MCF 10A (cell line): ENCODE data around the gene ULK4. TPM values are rescaled to one million over a fixed set of nuclear protein-coding genes. Genes with fewer than 3 reads are reported as not detected.
"Not testable (repeated sequence)": the region's sequence is repeated elsewhere in the genome, so short reads cannot be mapped to it uniquely, and the experiment has no call there.

Experiments
- BruUV-seq: library from RNA; stranded (reverse); fragments of 400-500 nt; replicated peaks from 2 replicates; lab custom pipeline; 2021; lab: Mats Ljungman, UMichigan
- CTCF ChIA-PET: fragments of 300-600 bp; sonication (Branson Sonifier 250); formaldehyde crosslinking; extraction: SDS; loops from one replicate; lab custom pipeline; 2021; ENCODE audit warnings: antibody characterized with exemption, inconsistent platforms; lab: Yijun Ruan, JAX
- POLR2A ChIA-PET: fragments of 300-600, 350-650 bp; sonication (Branson Sonifier 250); formaldehyde crosslinking; extraction: SDS; loops from one replicate; lab custom pipeline; 2020; ENCODE audit warnings: antibody characterized with exemption, inconsistent platforms; lab: Yijun Ruan, JAX
- DNase-seq: peaks from one replicate; pipeline ENCODE4 v3.0.0-alpha.2; 2018; ENCODE audit not compliant: unreplicated experiment
- H3K27ac Mint-ChIP-seq: one replicate; pipeline ENCODE4 v1.8.0; 2022; ENCODE audit warnings: mild to moderate bottlenecking, low read depth, mixed read lengths; ENCODE audit not compliant: unreplicated experiment
- H3K27me3 Mint-ChIP-seq: one replicate; pipeline ENCODE4 v1.8.0; 2022; ENCODE audit warnings: mixed read lengths; ENCODE audit not compliant: insufficient read depth, unreplicated experiment
- H3K36me3 Mint-ChIP-seq: one replicate; pipeline ENCODE4 v1.8.0; 2022; ENCODE audit warnings: mild to moderate bottlenecking, moderate library complexity, mixed read lengths; ENCODE audit not compliant: insufficient read depth, unreplicated experiment
- H3K4me1 Mint-ChIP-seq: one replicate; pipeline ENCODE4 v1.8.0; 2022; ENCODE audit warnings: mixed read lengths; ENCODE audit not compliant: insufficient read depth, unreplicated experiment
- H3K4me3 Mint-ChIP-seq: one replicate; pipeline ENCODE4 v1.8.0; 2022; ENCODE audit warnings: mild to moderate bottlenecking, moderate library complexity, mixed read lengths; ENCODE audit not compliant: unreplicated experiment
- H3K9me3 Mint-ChIP-seq: one replicate; pipeline ENCODE4 v1.8.0; 2022; ENCODE audit warnings: mixed read lengths; ENCODE audit not compliant: unreplicated experiment
- CTCF ChIP-seq: fragments of 200-600 bp; IDR thresholded peaks from one replicate; pipeline ENCODE4 v1.8.0; 2022; ENCODE audit warnings: antibody characterized with exemption, mild to moderate bottlenecking; ENCODE audit not compliant: unreplicated experiment
- intact Hi-C: fragments of 100-400 bp; cut with micrococcal nuclease; formaldehyde crosslinking; loops from 2 replicates; pipeline ENCODE4 v1.14.1; 2022
- total RNA-seq: library from RNA; stranded (reverse); gene quantifications from 2 replicates; pipeline ENCODE4 v1.2.3, GENCODE V29; 2022

Gene ULK4
- total RNA-seq, 1 experiment from 2014 or later = 7.8 TPM

DNA sequence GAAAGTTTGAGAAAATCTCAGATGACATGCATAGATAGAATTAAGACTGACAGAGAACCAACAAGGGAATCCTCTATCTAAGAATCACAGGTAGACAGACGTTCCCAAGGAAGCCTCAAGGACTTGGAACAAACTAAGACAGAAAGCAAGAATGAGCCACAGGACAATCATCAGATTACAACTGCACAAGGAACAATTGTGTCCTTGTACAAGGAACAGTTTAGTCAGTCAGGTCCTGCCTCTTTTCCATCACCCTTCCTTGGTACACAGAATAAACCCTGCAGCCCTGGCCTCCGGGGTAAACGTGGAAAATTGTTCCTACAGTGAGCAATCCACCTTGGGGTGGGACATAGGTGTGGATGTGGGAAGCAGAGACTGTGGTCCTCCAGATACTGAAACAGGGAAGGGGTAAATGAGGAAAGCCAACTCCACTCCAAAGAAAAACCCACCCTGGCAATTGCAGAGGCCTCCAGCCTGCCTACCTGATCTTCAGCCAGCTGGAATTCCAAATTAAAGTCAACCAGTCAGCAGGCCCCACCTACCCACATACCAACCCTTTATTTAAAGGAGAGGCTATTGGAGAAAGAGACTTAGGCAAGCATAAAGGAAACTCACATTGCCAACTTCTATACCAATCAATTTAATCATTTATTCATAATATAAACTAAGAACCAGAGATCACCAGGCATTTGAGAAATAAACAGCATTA lies 73.4 kb downstream of the ULK4 start:
- ChIA-PET CTCF (interaction anchor here (1.2 to 1.8 kb wide), 2 partner anchors 211 to 1304 kb away, joined by 4 to 8 read pairs; no protein-coding TSS in a partner anchor), POLR2A (interaction anchor here (0.9 kb wide), 1 partner anchor 9 kb away, joined by 3 read pairs; no protein-coding TSS in a partner anchor)
- BruUV-seq = no TSS peak
- Mint-ChIP-seq H3K27ac (no peak overlapping the region), H3K4me3 (no peak overlapping the region), H3K4me1 (no peaks in the 10 kb centered on the region), H3K36me3 (no peaks in the 10 kb centered on the region), H3K27me3 (no peaks in the 10 kb centered on the region), H3K9me3 (peaks cover 14% of the 10 kb centered on the region)
- no peak for TF ChIP-seq CTCF
- DNase-seq = no peak
- intact Hi-C loops = no loop called here

- CTCF ChIA-PET = interaction anchor here (0.6 to 8.8 kb wide), 8 partner anchors 10 to 1301 kb away, joined by 3 to 139 read pairs (median 6); no protein-coding TSS in a partner anchor
- Mint-ChIP-seq H3K27ac (no peak overlapping the region), H3K9me3 (no peaks in the 10 kb centered on the region), H3K27me3 (no peaks in the 10 kb centered on the region), H3K4me3 (no peak overlapping the region), H3K4me1 (no peaks in the 10 kb centered on the region), H3K36me3 (no peaks in the 10 kb centered on the region)
- intact Hi-C loops = loop anchor here (5.0 kb wide), 1 partner anchor 681 kb away; no protein-coding TSS in a partner anchor
- TF ChIP-seq CTCF = no peak
- BruUV-seq = no TSS peak
- no peak for DNase-seq
- POLR2A ChIA-PET = interaction anchor here (0.7 kb wide), 1 partner anchor 1574 kb away, joined by 3 read pairs; no protein-coding TSS in a partner anchor
Observed at GRCh38 chr3:41882956-41883355, 78.9 kb downstream of the ULK4 start.

DNA sequence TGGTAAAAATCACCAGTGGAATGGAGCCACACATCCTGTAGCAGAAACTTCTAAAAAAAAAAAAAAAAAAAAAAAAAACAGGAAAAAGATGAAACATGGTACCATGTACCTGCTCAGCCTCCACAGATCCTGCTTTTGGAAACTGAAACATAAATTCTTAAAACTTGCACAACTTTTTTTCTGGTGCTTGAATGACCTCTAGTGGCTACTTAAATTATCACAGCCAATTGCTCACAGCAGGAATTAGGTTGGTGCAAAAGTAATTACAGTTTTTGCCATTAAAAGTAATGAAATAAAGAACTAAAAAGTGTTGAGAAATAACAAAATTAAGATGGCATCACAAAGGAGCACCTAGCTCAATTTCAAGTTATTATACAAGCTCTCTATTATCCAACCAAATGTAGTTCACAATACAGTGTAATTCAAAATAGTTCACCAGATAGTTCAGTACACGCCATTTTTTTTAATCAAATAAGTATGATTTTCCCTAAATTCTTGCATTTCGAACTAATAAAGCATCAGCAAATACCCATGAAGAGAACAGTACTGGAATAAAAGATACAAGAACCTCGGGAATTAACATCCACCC lies 80.6 kb downstream of the ULK4 start:
- BruUV-seq = no TSS peak
- no peak overlapping the region for H3K27ac Mint-ChIP-seq
- intact Hi-C loops = loop anchor here (1.0 to 5.0 kb wide), 5 partner anchors 679 to 1554 kb away; no protein-coding TSS in a partner anchor
- no peaks in the 10 kb centered on the region for H3K27me3 Mint-ChIP-seq
- no peak overlapping the region for H3K4me3 Mint-ChIP-seq
- H3K4me1 Mint-ChIP-seq = no peaks in the 10 kb centered on the region
- CTCF ChIA-PET = interaction anchor here (0.6 to 8.8 kb wide), 10 partner anchors 9 to 1300 kb away, joined by 3 to 139 read pairs (median 6); no protein-coding TSS in a partner anchor
- peak; percentile 51 for DNase-seq
- TF ChIP-seq CTCF = peak; percentile 79
- POLR2A ChIA-PET = no interaction called here
- H3K9me3 Mint-ChIP-seq = no peaks in the 10 kb centered on the region
- no peaks in the 10 kb centered on the region for H3K36me3 Mint-ChIP-seq

DNA sequence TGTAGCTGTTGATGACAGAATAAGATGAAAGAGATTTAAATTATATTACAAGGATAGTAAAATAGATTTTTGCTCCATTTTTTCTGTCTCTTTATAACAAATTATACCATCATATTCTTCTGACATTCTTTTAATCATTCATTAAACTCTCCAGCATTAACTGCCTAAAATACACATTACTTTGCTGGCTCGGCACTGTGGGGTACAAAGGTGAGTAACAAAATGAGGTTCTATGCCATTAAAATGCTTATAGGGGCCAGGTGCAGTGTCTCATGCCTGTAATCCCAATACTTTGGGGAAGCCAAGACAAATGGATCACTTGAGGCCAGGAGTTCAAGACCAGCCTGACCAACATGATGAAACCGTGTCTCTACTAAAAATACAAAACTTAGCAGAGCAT lies 81.5 kb downstream of the ULK4 start:
- Mint-ChIP-seq H3K9me3 (no peaks in the 10 kb centered on the region), H3K4me1 (no peaks in the 10 kb centered on the region), H3K36me3 (no peaks in the 10 kb centered on the region), H3K27me3 (no peaks in the 10 kb centered on the region), H3K27ac (no peak overlapping the region), H3K4me3 (no peak overlapping the region)
- no peak for DNase-seq
- intact Hi-C loops = loop anchor here (2.0 to 5.0 kb wide), 2 partner anchors 678 to 1160 kb away; no protein-coding TSS in a partner anchor
- TF ChIP-seq CTCF = no peak
- BruUV-seq = no TSS peak
- ChIA-PET CTCF (interaction anchor here (1.0 to 8.8 kb wide), 7 partner anchors 680 to 1552 kb away, joined by 3 to 139 read pairs (median 5); no protein-coding TSS in a partner anchor), POLR2A (no interaction called here)

DNA sequence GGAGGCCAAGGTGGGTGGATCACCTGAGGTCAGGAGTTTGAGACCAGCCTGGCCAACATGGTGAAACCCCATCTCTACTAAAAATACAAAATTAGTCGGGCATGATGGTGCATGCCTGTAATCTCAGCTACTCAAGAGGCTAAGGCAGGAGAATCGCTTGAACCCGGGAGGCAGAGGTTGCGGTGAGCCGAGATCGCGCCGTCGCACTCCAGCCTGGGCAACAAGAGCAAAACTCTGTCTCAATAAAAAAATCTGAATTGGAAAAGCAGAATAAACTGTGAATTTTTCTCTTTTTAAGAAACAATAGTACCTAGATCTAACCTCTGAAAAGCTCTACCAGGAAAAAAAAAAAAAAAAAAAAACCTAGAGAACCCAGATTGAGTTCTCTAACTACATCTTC lies 84.2 kb downstream of the ULK4 start:
- not testable (repeated sequence) for H3K36me3 Mint-ChIP-seq
- POLR2A ChIA-PET = interaction anchor here (0.7 kb wide), 1 partner anchor 1306 kb away, joined by 3 read pairs; no protein-coding TSS in a partner anchor

More for the DNA sequence above, 84.2 kb downstream of the ULK4 start:
- H3K4me3 Mint-ChIP-seq, H3K4me1 Mint-ChIP-seq, H3K9me3 Mint-ChIP-seq, H3K27ac Mint-ChIP-seq, DNase-seq, BruUV-seq, H3K27me3 Mint-ChIP-seq, intact Hi-C loops: not testable (repeated sequence)
- CTCF ChIA-PET = interaction anchor here (0.5 to 8.8 kb wide), 8 partner anchors 17 to 1403 kb away, joined by 3 to 139 read pairs (median 3); no protein-coding TSS in a partner anchor
